K562 (cell line): ENCODE data around the gene DYRK1A. TPM values are rescaled to one million over a fixed set of nuclear protein-coding genes. Genes with fewer than 3 reads are reported as not detected.
A peak's percentile ranks its signal among the peaks of the same experiment; 100 is the strongest.

ENCODE experiments used
- ATAC-seq: fragments of 200-7000 bp; cut with Tn5 transposase; 3 replicates; pipeline ENCODE4 v1.9.1; 2020; ENCODE audit warnings: moderate library complexity
- BruUV-seq: library from RNA; stranded (reverse); fragments of 400-500 nt; replicated peaks from 2 replicates; lab custom pipeline; 2021; lab: Mats Ljungman, UMichigan
- CTCF ChIA-PET: fragments of 300-600 bp; formaldehyde crosslinking; extraction: SDS; loops from one replicate; lab custom pipeline; 2021; ENCODE audit warnings: low intra/inter-chr PET ratio; lab: Yijun Ruan, JAX
- POLR2A ChIA-PET: fragments of 300-600, 350-650 bp; sonication (Branson Sonifier 250); formaldehyde crosslinking; extraction: SDS; loops from one replicate; lab custom pipeline; 2021; ENCODE audit warnings: antibody characterized with exemption, inconsistent platforms; lab: Yijun Ruan, JAX
- DNase-seq, 4 experiments: peaks; one replicate each; pipeline versions ENCODE4 v3.0.0 to v3.0.0-alpha.2; 2011 to 2018; ENCODE audit warnings: low spot score in 3 of 4, mixed read lengths in 3 of 4; ENCODE audit errors: extremely low read depth in 1 of 4
- FAIRE-seq: peaks from 2 replicates; lab custom pipeline; 2011; peaks lifted over from hg19 to GRCh38; lab: Jason Lieb, UNC
- H2AFZ ChIP-seq: 2 replicates; pipeline ENCODE4 v1.6.0; 2011; ENCODE audit warnings: low read depth, low read length, control low read depth, inconsistent platforms
- H3K27ac ChIP-seq: fragments of 200-600 bp; 3 replicates; pipeline ENCODE4 v1.8.0; 2011; ENCODE audit warnings: low read depth, mild to moderate bottlenecking, control low read depth, inconsistent platforms, low read length, moderate library complexity, mixed read lengths; ENCODE audit errors: extremely low read depth
- H3K27me3 ChIP-seq, 2 experiments: fragments of 300-600 bp in 1 of 2; 2 replicates in 1 of 2; 3 replicates in 1 of 2; pipeline versions ENCODE4 v1.6.0 to v1.8.0; 2011; ENCODE audit warnings: inconsistent platforms in 2 of 2, low read length in 2 of 2, mild to moderate bottlenecking in 1 of 2, mixed read lengths in 1 of 2, moderate library complexity in 1 of 2; ENCODE audit not compliant: control insufficient read depth in 2 of 2, insufficient read depth in 2 of 2
- H3K36me3 ChIP-seq: fragments of 300-600 bp; 3 replicates; pipeline ENCODE4 v1.8.0; 2011; ENCODE audit warnings: mild to moderate bottlenecking, low read length, inconsistent platforms; ENCODE audit not compliant: control insufficient read depth, insufficient read depth
- H3K4me1 ChIP-seq, 2 experiments: fragments of 200-600 bp in 1 of 2; replicated peaks in 1 of 2; 2 replicates in 1 of 2; 3 replicates in 1 of 2; pipeline versions ENCODE4 v1.5.1 to v1.8.0; 2011; ENCODE audit warnings: inconsistent platforms in 2 of 2, low read length in 2 of 2, mild to moderate bottlenecking in 1 of 2, mixed read lengths in 1 of 2, moderate library complexity in 1 of 2; ENCODE audit not compliant: control insufficient read depth in 2 of 2, insufficient read depth in 2 of 2
- H3K4me2 ChIP-seq: 2 replicates; pipeline ENCODE4 v1.6.1; 2011; ENCODE audit warnings: low read length, control low read depth, inconsistent platforms, mixed read lengths; ENCODE audit not compliant: insufficient read depth
- H3K4me3 ChIP-seq: fragments of 200-600 bp; sonication (generic), shearing (Covaris generic); 2 replicates; pipeline ENCODE4 v1.5.1; 2016; ENCODE audit warnings: control low read depth, inconsistent platforms
- H3K79me2 ChIP-seq: fragments of 200-600 bp; 3 replicates; pipeline ENCODE4 v1.8.0; 2011; ENCODE audit warnings: low read length, inconsistent platforms; ENCODE audit not compliant: control insufficient read depth, insufficient read depth
- H3K9ac ChIP-seq, 2 experiments: 2 replicates each; pipeline versions ENCODE4 v1.6.0 to v1.6.1; 2011; ENCODE audit warnings: low read depth in 2 of 2, low read length in 2 of 2, control low read depth in 1 of 2, inconsistent platforms in 1 of 2, mild to moderate bottlenecking in 1 of 2, mixed read lengths in 1 of 2; ENCODE audit not compliant: insufficient read depth in 1 of 2
- H3K9me1 ChIP-seq: one replicate; pipeline ENCODE4 v1.6.0; 2011; ENCODE audit warnings: inconsistent platforms, mild to moderate bottlenecking, low read length, moderate library complexity; ENCODE audit not compliant: control insufficient read depth, insufficient read depth
- H3K9me3 ChIP-seq: replicated peaks from 2 replicates; pipeline ENCODE4 v1.5.1; 2011; ENCODE audit warnings: low read depth, low read length, inconsistent platforms; ENCODE audit not compliant: control insufficient read depth, insufficient read depth
- H4K20me1 ChIP-seq: replicated peaks from 2 replicates; pipeline ENCODE4 v1.6.1; 2011; ENCODE audit warnings: low read length, inconsistent platforms, mixed read lengths; ENCODE audit not compliant: control insufficient read depth, insufficient read depth
- TCFL5 ChIP-seq: fragments of 250-450 bp; sonication (Bioruptor Pico); conservative IDR thresholded peaks from 2 replicates; pipeline ENCODE4 v1.6.1; 2021; ENCODE audit warnings: mild to moderate bottlenecking, moderate library complexity, matching md5 sums
- ZBED1 ChIP-seq: IDR thresholded peaks from 2 replicates; pipeline ENCODE4 v1.6.1; 2014
- ZNF41 ChIP-seq: fragments of 250-450 bp; sonication (Bioruptor Pico); conservative IDR thresholded peaks from 2 replicates; pipeline ENCODE4 v1.4.0; 2020; ENCODE audit warnings: mild to moderate bottlenecking
- WGBS: fragments of 100-300 bp; shearing (Covaris generic); methylation state at CpG from one replicate; pipeline ENCODE4 v1.1.6; 2016; ENCODE audit warnings: low coverage, mixed read lengths; ENCODE audit not compliant: insufficient coverage; ENCODE audit errors: missing lambda C conversion rate; 5-methylcytosine and 5-hydroxymethylcytosine counted together
- in situ Hi-C: fragments of 300-500 bp; cut with MboI; formaldehyde crosslinking; loops from 4 replicates; pipeline ENCODE4 v1.15.0; 2018; ENCODE audit warnings: inconsistent platforms, mixed read lengths
- intact Hi-C: fragments of 100-400 bp; cut with micrococcal nuclease; formaldehyde crosslinking; loops from 2 replicates; pipeline ENCODE4 v1.14.2; 2022
- polyA plus RNA-seq, 8 experiments: library from polyadenylated mRNA; depleted of rRNA in 4 of 8; stranded (reverse) in 5 of 8; unstranded in 3 of 8; fragments of >200 nt; fragmentation: Nextera tagmentation in 2 of 8; fragmentation: Illumina TruSeq in 1 of 8; extraction: Ambion mirVana in 2 of 8; extraction: Trizol in 1 of 8; gene quantifications; 2 replicates each; pipeline versions ENCODE4 v1.2.1 to v1.2.3, GENCODE V29; 2011 to 2014; ENCODE audit warnings: inconsistent platforms in 1 of 8, missing spikeins in 1 of 8
- total RNA-seq, 7 experiments: library from RNA; depleted of rRNA in 6 of 7; stranded (reverse); fragments of >200 nt in 6 of 7; fragmentation: Illumina TruSeq in 2 of 7; extraction: Trizol in 2 of 7; gene quantifications; 2 replicates each; pipeline versions ENCODE4 v1.2.1 to v1.2.3, GENCODE V29; 2011 to 2021; ENCODE audit warnings: low replicate concordance in 1 of 7
- TF ChIP-seq, protein P1 (sequence below): sonication (generic); formaldehyde crosslinking; IDR thresholded peaks from 2 replicates; pipeline ENCODE4 v1.8.1; 2023; ENCODE audit warnings: mild to moderate bottlenecking, missing genetic modification reagents
- TF ChIP-seq, protein P2 (sequence below): fragments of 200-600 bp; sonication (generic); IDR thresholded peaks from one replicate; pipeline ENCODE4 v1.6.1; 2012; ENCODE audit warnings: mild to moderate bottlenecking, low read depth, low read length, inconsistent platforms
- TF ChIP-seq, protein P3 (sequence below): fragments of 450-650 bp; IDR thresholded peaks from 2 replicates; pipeline ENCODE4 v1.6.1; 2016
- TF ChIP-seq, protein P4 (sequence below): fragments of 250-450 bp; sonication (Bioruptor Pico); IDR thresholded peaks from 2 replicates; pipeline ENCODE4 v1.9.0; 2021; ENCODE audit warnings: mild to moderate bottlenecking

The DYRK1A gene
- total and polyA plus RNA-seq, 9 of the 15 experiments (the other 6 are each of a cell fraction or from before 2014, with no cell fraction given): 3.7 to 64.8 (median 42.3) TPM

DNA sequence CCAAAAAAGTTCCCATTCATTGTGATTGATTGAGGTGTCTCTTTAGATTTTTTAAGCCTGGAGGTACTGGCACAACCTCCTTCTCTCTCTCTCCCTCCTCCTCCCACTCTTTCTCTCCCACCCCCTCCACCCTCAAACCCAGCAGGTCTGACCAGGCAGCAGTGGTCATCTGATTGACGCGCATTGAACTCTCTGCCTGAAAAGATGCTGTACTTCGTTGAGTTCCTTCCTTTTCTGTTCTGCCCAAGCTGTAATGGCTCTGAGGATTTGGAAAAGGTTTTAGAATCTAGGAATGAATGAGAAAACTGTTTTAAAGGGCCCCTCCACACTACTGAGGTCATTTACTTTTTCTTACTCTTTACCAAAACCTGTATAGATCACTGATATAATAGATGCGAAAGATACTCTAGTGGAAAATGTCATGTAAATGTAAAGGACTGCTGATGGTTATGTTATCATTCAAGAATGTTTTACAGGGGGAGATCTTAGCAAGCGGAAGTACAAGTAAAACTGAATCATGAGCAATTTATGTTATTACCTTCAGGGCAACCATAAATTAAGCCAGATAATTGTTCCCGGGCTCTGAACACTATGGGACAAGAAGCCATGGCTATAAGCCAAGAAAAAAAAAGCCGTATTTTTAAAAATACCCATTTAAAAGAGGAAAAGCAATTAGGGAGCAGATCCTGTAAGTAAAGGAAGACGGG lies 25.2 kb upstream of the DYRK1A start:
- H3K79me2 ChIP-seq: no peaks in the 10 kb centered on the region
- H3K4me1 ChIP-seq: peaks cover 0 to 17% of the 10 kb centered on the region in 2 experiments; a peak in 4 of 5 replicates
- no peaks in the 10 kb centered on the region for H4K20me1 ChIP-seq
- H3K9me3 ChIP-seq: 0 out of 2 replicates have a peak, but pooled peaks cover 3% of the 10 kb centered on the region
- no peak overlapping the region for H3K9ac ChIP-seq
- BruUV-seq: no TSS peak
- CTCF ChIA-PET: no interaction called here
- no peaks in the 10 kb centered on the region for H3K27me3 ChIP-seq
- POLR2A ChIA-PET: interaction anchor here (0.9 kb wide), 1 partner anchor 25 kb away, joined by 4 read pairs; the partner anchor contains the start of gene DYRK1A
- H2AFZ ChIP-seq: peak overlapping the region; percentile 19; the same call in 1 of the 2 replicates
- H3K36me3 ChIP-seq: no peaks in the 10 kb centered on the region
- ATAC-seq (no peak), FAIRE-seq (no peak), DNase-seq (peak in 1 of 4 experiments; percentile 15)
- no peak overlapping the region for H3K27ac ChIP-seq
- 76% methylated on average over 8 of the region's 8 CpGs for WGBS
- no peak overlapping the region for H3K4me3 ChIP-seq
- no peak overlapping the region for H3K4me2 ChIP-seq
- H3K9me1 ChIP-seq: no peaks in the 10 kb centered on the region
- in situ Hi-C loops: no loop called here
- intact Hi-C loops: no loop called here
- no peak for TF ChIP-seq TCFL5 (CRISPR knock-in tag)
- no peak for TF ChIP-seq ZNF41 (CRISPR knock-in tag)
- TF ChIP-seq, protein P1, sequence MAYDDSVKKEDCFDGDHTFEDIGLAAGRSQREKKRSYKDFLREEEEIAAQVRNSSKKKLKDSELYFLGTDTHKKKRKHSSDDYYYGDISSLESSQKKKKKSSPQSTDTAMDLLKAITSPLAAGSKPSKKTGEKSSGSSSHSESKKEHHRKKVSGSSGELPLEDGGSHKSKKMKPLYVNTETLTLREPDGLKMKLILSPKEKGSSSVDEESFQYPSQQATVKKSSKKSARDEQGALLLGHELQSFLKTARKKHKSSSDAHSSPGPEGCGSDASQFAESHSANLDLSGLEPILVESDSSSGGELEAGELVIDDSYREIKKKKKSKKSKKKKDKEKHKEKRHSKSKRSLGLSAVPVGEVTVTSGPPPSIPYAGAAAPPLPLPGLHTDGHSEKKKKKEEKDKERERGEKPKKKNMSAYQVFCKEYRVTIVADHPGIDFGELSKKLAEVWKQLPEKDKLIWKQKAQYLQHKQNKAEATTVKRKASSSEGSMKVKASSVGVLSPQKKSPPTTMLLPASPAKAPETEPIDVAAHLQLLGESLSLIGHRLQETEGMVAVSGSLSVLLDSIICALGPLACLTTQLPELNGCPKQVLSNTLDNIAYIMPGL (CRISPR knock-in tag): no peak
- TF ChIP-seq, protein P2, sequence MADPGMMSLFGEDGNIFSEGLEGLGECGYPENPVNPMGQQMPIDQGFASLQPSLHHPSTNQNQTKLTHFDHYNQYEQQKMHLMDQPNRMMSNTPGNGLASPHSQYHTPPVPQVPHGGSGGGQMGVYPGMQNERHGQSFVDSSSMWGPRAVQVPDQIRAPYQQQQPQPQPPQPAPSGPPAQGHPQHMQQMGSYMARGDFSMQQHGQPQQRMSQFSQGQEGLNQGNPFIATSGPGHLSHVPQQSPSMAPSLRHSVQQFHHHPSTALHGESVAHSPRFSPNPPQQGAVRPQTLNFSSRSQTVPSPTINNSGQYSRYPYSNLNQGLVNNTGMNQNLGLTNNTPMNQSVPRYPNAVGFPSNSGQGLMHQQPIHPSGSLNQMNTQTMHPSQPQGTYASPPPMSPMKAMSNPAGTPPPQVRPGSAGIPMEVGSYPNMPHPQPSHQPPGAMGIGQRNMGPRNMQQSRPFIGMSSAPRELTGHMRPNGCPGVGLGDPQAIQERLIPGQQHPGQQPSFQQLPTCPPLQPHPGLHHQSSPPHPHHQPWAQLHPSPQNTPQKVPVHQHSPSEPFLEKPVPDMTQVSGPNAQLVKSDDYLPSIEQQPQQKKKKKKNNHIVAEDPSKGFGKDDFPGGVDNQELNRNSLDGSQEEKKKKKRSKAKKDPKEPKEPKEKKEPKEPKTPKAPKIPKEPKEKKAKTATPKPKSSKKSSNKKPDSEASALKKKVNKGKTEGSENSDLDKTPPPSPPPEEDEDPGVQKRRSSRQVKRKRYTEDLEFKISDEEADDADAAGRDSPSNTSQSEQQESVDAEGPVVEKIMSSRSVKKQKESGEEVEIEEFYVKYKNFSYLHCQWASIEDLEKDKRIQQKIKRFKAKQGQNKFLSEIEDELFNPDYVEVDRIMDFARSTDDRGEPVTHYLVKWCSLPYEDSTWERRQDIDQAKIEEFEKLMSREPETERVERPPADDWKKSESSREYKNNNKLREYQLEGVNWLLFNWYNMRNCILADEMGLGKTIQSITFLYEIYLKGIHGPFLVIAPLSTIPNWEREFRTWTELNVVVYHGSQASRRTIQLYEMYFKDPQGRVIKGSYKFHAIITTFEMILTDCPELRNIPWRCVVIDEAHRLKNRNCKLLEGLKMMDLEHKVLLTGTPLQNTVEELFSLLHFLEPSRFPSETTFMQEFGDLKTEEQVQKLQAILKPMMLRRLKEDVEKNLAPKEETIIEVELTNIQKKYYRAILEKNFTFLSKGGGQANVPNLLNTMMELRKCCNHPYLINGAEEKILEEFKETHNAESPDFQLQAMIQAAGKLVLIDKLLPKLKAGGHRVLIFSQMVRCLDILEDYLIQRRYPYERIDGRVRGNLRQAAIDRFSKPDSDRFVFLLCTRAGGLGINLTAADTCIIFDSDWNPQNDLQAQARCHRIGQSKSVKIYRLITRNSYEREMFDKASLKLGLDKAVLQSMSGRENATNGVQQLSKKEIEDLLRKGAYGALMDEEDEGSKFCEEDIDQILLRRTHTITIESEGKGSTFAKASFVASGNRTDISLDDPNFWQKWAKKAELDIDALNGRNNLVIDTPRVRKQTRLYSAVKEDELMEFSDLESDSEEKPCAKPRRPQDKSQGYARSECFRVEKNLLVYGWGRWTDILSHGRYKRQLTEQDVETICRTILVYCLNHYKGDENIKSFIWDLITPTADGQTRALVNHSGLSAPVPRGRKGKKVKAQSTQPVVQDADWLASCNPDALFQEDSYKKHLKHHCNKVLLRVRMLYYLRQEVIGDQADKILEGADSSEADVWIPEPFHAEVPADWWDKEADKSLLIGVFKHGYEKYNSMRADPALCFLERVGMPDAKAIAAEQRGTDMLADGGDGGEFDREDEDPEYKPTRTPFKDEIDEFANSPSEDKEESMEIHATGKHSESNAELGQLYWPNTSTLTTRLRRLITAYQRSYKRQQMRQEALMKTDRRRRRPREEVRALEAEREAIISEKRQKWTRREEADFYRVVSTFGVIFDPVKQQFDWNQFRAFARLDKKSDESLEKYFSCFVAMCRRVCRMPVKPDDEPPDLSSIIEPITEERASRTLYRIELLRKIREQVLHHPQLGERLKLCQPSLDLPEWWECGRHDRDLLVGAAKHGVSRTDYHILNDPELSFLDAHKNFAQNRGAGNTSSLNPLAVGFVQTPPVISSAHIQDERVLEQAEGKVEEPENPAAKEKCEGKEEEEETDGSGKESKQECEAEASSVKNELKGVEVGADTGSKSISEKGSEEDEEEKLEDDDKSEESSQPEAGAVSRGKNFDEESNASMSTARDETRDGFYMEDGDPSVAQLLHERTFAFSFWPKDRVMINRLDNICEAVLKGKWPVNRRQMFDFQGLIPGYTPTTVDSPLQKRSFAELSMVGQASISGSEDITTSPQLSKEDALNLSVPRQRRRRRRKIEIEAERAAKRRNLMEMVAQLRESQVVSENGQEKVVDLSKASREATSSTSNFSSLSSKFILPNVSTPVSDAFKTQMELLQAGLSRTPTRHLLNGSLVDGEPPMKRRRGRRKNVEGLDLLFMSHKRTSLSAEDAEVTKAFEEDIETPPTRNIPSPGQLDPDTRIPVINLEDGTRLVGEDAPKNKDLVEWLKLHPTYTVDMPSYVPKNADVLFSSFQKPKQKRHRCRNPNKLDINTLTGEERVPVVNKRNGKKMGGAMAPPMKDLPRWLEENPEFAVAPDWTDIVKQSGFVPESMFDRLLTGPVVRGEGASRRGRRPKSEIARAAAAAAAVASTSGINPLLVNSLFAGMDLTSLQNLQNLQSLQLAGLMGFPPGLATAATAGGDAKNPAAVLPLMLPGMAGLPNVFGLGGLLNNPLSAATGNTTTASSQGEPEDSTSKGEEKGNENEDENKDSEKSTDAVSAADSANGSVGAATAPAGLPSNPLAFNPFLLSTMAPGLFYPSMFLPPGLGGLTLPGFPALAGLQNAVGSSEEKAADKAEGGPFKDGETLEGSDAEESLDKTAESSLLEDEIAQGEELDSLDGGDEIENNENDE: no peak
- TF ChIP-seq, protein P3, sequence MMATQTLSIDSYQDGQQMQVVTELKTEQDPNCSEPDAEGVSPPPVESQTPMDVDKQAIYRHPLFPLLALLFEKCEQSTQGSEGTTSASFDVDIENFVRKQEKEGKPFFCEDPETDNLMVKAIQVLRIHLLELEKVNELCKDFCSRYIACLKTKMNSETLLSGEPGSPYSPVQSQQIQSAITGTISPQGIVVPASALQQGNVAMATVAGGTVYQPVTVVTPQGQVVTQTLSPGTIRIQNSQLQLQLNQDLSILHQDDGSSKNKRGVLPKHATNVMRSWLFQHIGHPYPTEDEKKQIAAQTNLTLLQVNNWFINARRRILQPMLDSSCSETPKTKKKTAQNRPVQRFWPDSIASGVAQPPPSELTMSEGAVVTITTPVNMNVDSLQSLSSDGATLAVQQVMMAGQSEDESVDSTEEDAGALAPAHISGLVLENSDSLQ: peak; percentile 77
- TF ChIP-seq, protein P4, sequence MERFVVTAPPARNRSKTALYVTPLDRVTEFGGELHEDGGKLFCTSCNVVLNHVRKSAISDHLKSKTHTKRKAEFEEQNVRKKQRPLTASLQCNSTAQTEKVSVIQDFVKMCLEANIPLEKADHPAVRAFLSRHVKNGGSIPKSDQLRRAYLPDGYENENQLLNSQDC (CRISPR knock-in tag): no peak
- no peak for TF ChIP-seq ZBED1
